PC-3 (cell line): ENCODE data around the gene ZIC4.

ENCODE experiments used
- EZH2 ChIP-seq: fragments of 300-600 bp; sonication (generic); IDR thresholded peaks from one replicate; pipeline ENCODE4 v1.6.1; 2017; ENCODE audit warnings: antibody characterized with exemption, mild to moderate bottlenecking, low read length; ENCODE audit not compliant: unreplicated experiment
- TF ChIP-seq, protein P1 (sequence below): fragments of 300-600 bp; sonication (generic); conservative IDR thresholded peaks from 2 replicates; pipeline ENCODE4 v1.5.1; 2017; ENCODE audit warnings: antibody characterized with exemption, low read depth, mild to moderate bottlenecking, low read length

GRCh38 chr3:147364771-147365170 lies 41.6 kb downstream of the ZIC4 start:
- TF ChIP-seq, protein P1, sequence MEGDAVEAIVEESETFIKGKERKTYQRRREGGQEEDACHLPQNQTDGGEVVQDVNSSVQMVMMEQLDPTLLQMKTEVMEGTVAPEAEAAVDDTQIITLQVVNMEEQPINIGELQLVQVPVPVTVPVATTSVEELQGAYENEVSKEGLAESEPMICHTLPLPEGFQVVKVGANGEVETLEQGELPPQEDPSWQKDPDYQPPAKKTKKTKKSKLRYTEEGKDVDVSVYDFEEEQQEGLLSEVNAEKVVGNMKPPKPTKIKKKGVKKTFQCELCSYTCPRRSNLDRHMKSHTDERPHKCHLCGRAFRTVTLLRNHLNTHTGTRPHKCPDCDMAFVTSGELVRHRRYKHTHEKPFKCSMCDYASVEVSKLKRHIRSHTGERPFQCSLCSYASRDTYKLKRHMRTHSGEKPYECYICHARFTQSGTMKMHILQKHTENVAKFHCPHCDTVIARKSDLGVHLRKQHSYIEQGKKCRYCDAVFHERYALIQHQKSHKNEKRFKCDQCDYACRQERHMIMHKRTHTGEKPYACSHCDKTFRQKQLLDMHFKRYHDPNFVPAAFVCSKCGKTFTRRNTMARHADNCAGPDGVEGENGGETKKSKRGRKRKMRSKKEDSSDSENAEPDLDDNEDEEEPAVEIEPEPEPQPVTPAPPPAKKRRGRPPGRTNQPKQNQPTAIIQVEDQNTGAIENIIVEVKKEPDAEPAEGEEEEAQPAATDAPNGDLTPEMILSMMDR: no peak
- TF ChIP-seq EZH2: no peak
